Breast epithelium (tissue), 3 donors: ENCODE measurements around the gene TMEM271.
"Not testable (repeated sequence)": the region's sequence is repeated elsewhere in the genome, so short reads cannot be mapped to it uniquely, and the experiment has no call there.

ENCODE experiments used
- CTCF ChIP-seq, 3 donors: fragments of 450-650 bp; IDR thresholded peaks; one replicate each; pipeline ENCODE4 v1.5.1; 2016 to 2017; ENCODE audit warnings: antibody characterized with exemption in 3 of 3, mild to moderate bottlenecking in 3 of 3, moderate library complexity in 3 of 3
- POLR2AphosphoS5 ChIP-seq, 3 donors: sonication (generic); formaldehyde crosslinking; IDR thresholded peaks; one replicate each; pipeline ENCODE4 v1.6.1; 2017; ENCODE audit warnings: antibody characterized with exemption in 3 of 3

- TF ChIP-seq POLR2AphosphoS5, CTCF (IDR thresholded peaks at IDR 0.05): not testable (repeated sequence)
These were observed 10.5 kb downstream of the TMEM271 start for GRCh38 chr4:565614-566013.
